Astrocyte (in vitro differentiated cells and primary cell): Measurements from ENCODE around the gene TNFRSF4. TPM values are rescaled to one million over a fixed set of nuclear protein-coding genes. Genes with fewer than 3 reads are reported as not detected.

Experiments
- DNase-seq: peaks from one replicate; pipeline ENCODE4 v3.0.0-alpha.2; 2010; ENCODE audit warnings: low read depth
- FAIRE-seq: peaks from 2 replicates; lab custom pipeline; 2011; peaks lifted over from hg19 to GRCh38; lab: Jason Lieb, UNC
- H2AFZ ChIP-seq: 2 replicates; pipeline ENCODE4 v1.6.0; 2012; ENCODE audit warnings: low read depth, low read length, inconsistent platforms
- H3K27ac ChIP-seq: 2 replicates; pipeline ENCODE4 v1.5.1; 2011; ENCODE audit warnings: low read depth, low read length, inconsistent platforms
- H3K27me3 ChIP-seq: 2 replicates; pipeline ENCODE4 v1.6.0; 2011; ENCODE audit warnings: low read length, inconsistent platforms; ENCODE audit not compliant: insufficient read depth
- H3K36me3 ChIP-seq: 2 replicates; pipeline ENCODE4 v1.5.1; 2011; ENCODE audit warnings: low read length, inconsistent platforms; ENCODE audit not compliant: insufficient read depth
- H3K4me1 ChIP-seq: 2 replicates; pipeline ENCODE4 v1.5.1; 2011; ENCODE audit warnings: low read length, inconsistent platforms; ENCODE audit not compliant: insufficient read depth
- H3K4me2 ChIP-seq: 2 replicates; pipeline ENCODE4 v1.6.0; 2012; ENCODE audit warnings: low read length, inconsistent platforms
- H3K4me3 ChIP-seq: 2 replicates; pipeline ENCODE4 v1.5.1; 2011; ENCODE audit warnings: low read depth, mild to moderate bottlenecking, low read length, inconsistent platforms; ENCODE audit not compliant: insufficient read depth
- H3K79me2 ChIP-seq: 2 replicates; pipeline ENCODE4 v1.6.0; 2012; ENCODE audit warnings: mild to moderate bottlenecking, low read length, inconsistent platforms; ENCODE audit not compliant: insufficient read depth
- H3K9ac ChIP-seq: 2 replicates; pipeline ENCODE4 v1.6.0; 2012; ENCODE audit warnings: mild to moderate bottlenecking, low read length, inconsistent platforms
- H3K9me3 ChIP-seq: 2 replicates; pipeline ENCODE4 v1.5.1; 2012; ENCODE audit warnings: low read depth, mild to moderate bottlenecking, low read length, inconsistent platforms; ENCODE audit not compliant: insufficient read depth
- H4K20me1 ChIP-seq: 2 replicates; pipeline ENCODE4 v1.6.0; 2012; ENCODE audit warnings: low read length, inconsistent platforms; ENCODE audit not compliant: insufficient read depth
- H3K27ac Mint-ChIP-seq: one replicate; pipeline ENCODE4 v1.8.0; 2021; ENCODE audit warnings: mild to moderate bottlenecking, mixed read lengths; ENCODE audit not compliant: unreplicated experiment
- H3K27me3 Mint-ChIP-seq: one replicate; pipeline ENCODE4 v1.8.0; 2021; ENCODE audit warnings: low read depth, mixed read lengths; ENCODE audit not compliant: unreplicated experiment
- H3K36me3 Mint-ChIP-seq: one replicate; pipeline ENCODE4 v1.8.0; 2021; ENCODE audit warnings: low read depth, mixed read lengths; ENCODE audit not compliant: unreplicated experiment
- H3K4me1 Mint-ChIP-seq: one replicate; pipeline ENCODE4 v1.8.0; 2021; ENCODE audit warnings: low read depth, mixed read lengths; ENCODE audit not compliant: unreplicated experiment
- H3K4me3 Mint-ChIP-seq: one replicate; pipeline ENCODE4 v1.8.0; 2021; ENCODE audit warnings: mild to moderate bottlenecking, moderate library complexity, mixed read lengths; ENCODE audit not compliant: unreplicated experiment
- H3K9me3 Mint-ChIP-seq: one replicate; pipeline ENCODE4 v1.8.0; 2021; ENCODE audit warnings: mild to moderate bottlenecking, mixed read lengths; ENCODE audit not compliant: unreplicated experiment
- CTCF ChIP-seq: IDR thresholded peaks from 2 replicates; pipeline ENCODE4 v1.5.1; 2011; ENCODE audit warnings: low read depth, mild to moderate bottlenecking, inconsistent platforms, low read length, moderate library complexity; ENCODE audit not compliant: insufficient read depth
- EZH2 ChIP-seq: IDR thresholded peaks from 2 replicates; pipeline ENCODE4 v1.6.1; 2012; ENCODE audit warnings: mild to moderate bottlenecking, low read length, inconsistent platforms; ENCODE audit not compliant: insufficient read depth
- total RNA-seq: library from RNA; stranded (reverse); gene quantifications from 2 replicates; pipeline ENCODE4 v1.2.1, GENCODE V29; 2021

Gene TNFRSF4
- total RNA-seq, 1 donor from 2014 or later: 0.41 TPM

GRCh38 chr1:1259119-1259488 lies 45.2 kb upstream of the TNFRSF4 start:
- Mint-ChIP-seq H3K9me3 (no peaks in the 10 kb centered on the region), H3K4me1 (peaks cover 10% of the 10 kb centered on the region), H3K27me3 (no peaks in the 10 kb centered on the region), H3K36me3 (peaks cover 9% of the 10 kb centered on the region), H3K4me3 (no peak overlapping the region), H3K27ac (no peak overlapping the region)
- Histone ChIP-seq H3K79me2 (peaks cover 58% of the 10 kb centered on the region), H3K27ac (no peak overlapping the region), H3K9ac (no peak overlapping the region), H3K4me3 (no peak overlapping the region), H3K27me3 (no peaks in the 10 kb centered on the region), H4K20me1 (peaks cover 53% of the 10 kb centered on the region), H2AFZ (no peak overlapping the region), H3K9me3 (no peaks in the 10 kb centered on the region), H3K36me3 (peaks cover 20% of the 10 kb centered on the region), H3K4me1 (peaks cover 3% of the 10 kb centered on the region), H3K4me2 (no peak overlapping the region)
- no peak for TF ChIP-seq EZH2
- TF ChIP-seq CTCF: no peak
- no peak for FAIRE-seq
- DNase-seq: no peak

GRCh38 chr1:1256956-1257871 lies 43.3 kb upstream of the TNFRSF4 start:
- Histone ChIP-seq H3K4me2 (no peak overlapping the region), H3K4me1 (no peaks in the 10 kb centered on the region), H4K20me1 (peaks cover 64% of the 10 kb centered on the region), H3K4me3 (no peak overlapping the region), H3K36me3 (peaks cover 6% of the 10 kb centered on the region), H3K27me3 (no peaks in the 10 kb centered on the region), H2AFZ (no peak overlapping the region), H3K79me2 (peaks cover 39% of the 10 kb centered on the region), H3K27ac (no peak overlapping the region), H3K9ac (no peak overlapping the region), H3K9me3 (no peaks in the 10 kb centered on the region)
- H3K4me1 Mint-ChIP-seq: peaks cover 5% of the 10 kb centered on the region
- DNase-seq (no peak), FAIRE-seq (no peak)
- no peak overlapping the region for H3K27ac Mint-ChIP-seq
- TF ChIP-seq CTCF: no peak
- TF ChIP-seq EZH2: no peak
- H3K27me3 Mint-ChIP-seq: no peaks in the 10 kb centered on the region
- peaks cover 14% of the 10 kb centered on the region for H3K36me3 Mint-ChIP-seq
- H3K9me3 Mint-ChIP-seq: no peaks in the 10 kb centered on the region
- no peak overlapping the region for H3K4me3 Mint-ChIP-seq

GRCh38 chr1:1255611-1256010 lies 41.7 kb upstream of the TNFRSF4 start:
- peaks cover 16% of the 10 kb centered on the region for H3K36me3 Mint-ChIP-seq
- H3K4me2 ChIP-seq: no peak overlapping the region
- no peak overlapping the region for H3K27ac Mint-ChIP-seq
- no peak for FAIRE-seq
- peaks cover 28% of the 10 kb centered on the region for H3K79me2 ChIP-seq
- H3K9me3 Mint-ChIP-seq: no peaks in the 10 kb centered on the region
- no peak overlapping the region for H3K9ac ChIP-seq
- H3K4me3 Mint-ChIP-seq: no peak overlapping the region
- peaks cover 5% of the 10 kb centered on the region for H3K36me3 ChIP-seq
- no peaks in the 10 kb centered on the region for H3K27me3 ChIP-seq
- TF ChIP-seq CTCF (no peak), EZH2 (no peak)
- H4K20me1 ChIP-seq: peaks cover 58% of the 10 kb centered on the region
- peaks cover 2% of the 10 kb centered on the region for H3K4me1 Mint-ChIP-seq
- no peak overlapping the region for H3K4me3 ChIP-seq
- DNase-seq: no peak
- no peak overlapping the region for H3K27ac ChIP-seq
- H3K4me1 ChIP-seq: no peaks in the 10 kb centered on the region
- no peaks in the 10 kb centered on the region for H3K27me3 Mint-ChIP-seq
- H3K9me3 ChIP-seq: no peaks in the 10 kb centered on the region
- H2AFZ ChIP-seq: no peak overlapping the region
